B cell (primary cell): ENCODE measurements around the gene AP4E1.

ENCODE experiments used
- CTCF ChIP-seq: fragments of 200-600 bp; IDR thresholded peaks from one replicate; pipeline ENCODE4 v1.8.0; 2022; ENCODE audit warnings: antibody characterized with exemption, mild to moderate bottlenecking
- EZH2 ChIP-seq: IDR thresholded peaks from 2 replicates; pipeline ENCODE4 v1.6.1; 2012; ENCODE audit warnings: borderline replicate concordance, low read depth, mild to moderate bottlenecking, moderate library complexity, low read length; ENCODE audit not compliant: insufficient read depth, poor library complexity, severe bottlenecking

- TF ChIP-seq CTCF, result peak; percentile 34
- no peak for TF ChIP-seq EZH2
These were observed 22.4 kb upstream of the AP4E1 start for GRCh38 chr15:50886139-50886467.
